GM12891 (cell line): Measurements from ENCODE around the gene CNTFR.

Source experiments
- DNase-seq: peaks from one replicate; pipeline ENCODE4 v3.0.0; 2011; ENCODE audit warnings: low spot score; ENCODE audit not compliant: insufficient read length
- FAIRE-seq: peaks from 2 replicates; lab custom pipeline; 2011; peaks lifted over from hg19 to GRCh38; lab: Jason Lieb, UNC
- PAX5 ChIP-seq: IDR thresholded peaks from 2 replicates; pipeline ENCODE4 v1.6.1; 2011; ENCODE audit warnings: low read length, moderate library complexity, mild to moderate bottlenecking; ENCODE audit not compliant: insufficient read depth, severe bottlenecking
- POLR2A ChIP-seq: IDR thresholded peaks from 2 replicates; pipeline ENCODE4 v1.6.1; 2011; ENCODE audit warnings: low read depth, low read length, control low read depth
- POLR2AphosphoS5 ChIP-seq: IDR thresholded peaks from 2 replicates; pipeline ENCODE4 v1.6.1; 2011; ENCODE audit warnings: low read depth, low read length, control low read depth
- POU2F2 ChIP-seq: IDR thresholded peaks from 2 replicates; pipeline ENCODE4 v1.6.1; 2011; ENCODE audit warnings: low read depth, mild to moderate bottlenecking, control low read depth, low read length, moderate library complexity
- SPI1 ChIP-seq: IDR thresholded peaks from 2 replicates; pipeline ENCODE4 v1.6.1; 2011; ENCODE audit warnings: low read depth, low read length, control low read depth
- TAF1 ChIP-seq: IDR thresholded peaks from 2 replicates; pipeline ENCODE4 v1.6.1; 2011; ENCODE audit warnings: low read depth, low read length, control low read depth

The CNTFR gene

DNA sequence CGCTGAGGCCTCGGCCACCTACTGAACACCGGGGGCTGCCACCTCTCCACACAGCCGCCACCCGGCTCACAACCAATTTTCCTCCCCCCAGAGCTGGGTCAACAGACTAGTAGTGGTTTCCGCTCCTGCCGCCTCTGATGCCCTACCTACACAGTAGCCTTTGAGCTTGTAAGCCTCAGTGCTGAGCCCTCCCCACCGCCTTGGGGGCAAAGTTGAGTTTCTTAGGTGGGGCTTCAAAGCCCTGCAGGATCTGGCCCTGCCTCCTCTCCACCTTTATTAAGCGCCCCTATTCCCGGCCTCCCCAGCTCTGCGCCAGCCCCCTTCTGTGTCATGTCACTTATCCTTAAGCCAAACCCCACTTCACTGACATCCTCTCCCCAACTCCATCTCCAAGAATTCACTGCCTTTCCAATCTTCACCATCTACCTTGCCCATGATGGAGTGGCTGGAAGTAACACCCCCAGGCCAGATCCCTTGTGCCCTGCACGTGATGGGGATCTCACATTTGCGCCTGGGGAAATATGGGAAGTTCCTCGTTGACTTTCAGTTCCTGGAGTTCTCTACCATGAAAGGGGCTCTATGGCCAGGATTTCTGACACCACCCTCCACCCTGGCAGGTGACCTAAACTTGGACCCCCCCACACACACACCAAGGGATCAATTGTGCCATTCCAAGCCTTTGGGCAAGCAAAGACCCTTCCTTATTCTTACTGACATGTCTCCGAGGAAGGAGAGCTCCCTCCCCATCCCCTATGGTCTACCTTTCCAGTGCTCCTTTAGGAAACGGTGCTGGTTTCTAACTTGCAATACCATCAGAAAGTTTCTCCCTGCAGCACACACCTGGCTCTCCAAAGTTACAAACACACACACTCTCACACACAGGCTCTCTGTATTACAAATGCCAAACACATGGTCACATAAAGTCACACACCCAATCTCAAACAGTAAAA is 2.7 kb upstream of the CNTFR start:
- DNase-seq (no peak), FAIRE-seq (no peak)
- TF ChIP-seq SPI1 (no peak), POLR2AphosphoS5 (no peak), TAF1 (no peak), PAX5 (no peak), POU2F2 (no peak), POLR2A (no peak)

DNA sequence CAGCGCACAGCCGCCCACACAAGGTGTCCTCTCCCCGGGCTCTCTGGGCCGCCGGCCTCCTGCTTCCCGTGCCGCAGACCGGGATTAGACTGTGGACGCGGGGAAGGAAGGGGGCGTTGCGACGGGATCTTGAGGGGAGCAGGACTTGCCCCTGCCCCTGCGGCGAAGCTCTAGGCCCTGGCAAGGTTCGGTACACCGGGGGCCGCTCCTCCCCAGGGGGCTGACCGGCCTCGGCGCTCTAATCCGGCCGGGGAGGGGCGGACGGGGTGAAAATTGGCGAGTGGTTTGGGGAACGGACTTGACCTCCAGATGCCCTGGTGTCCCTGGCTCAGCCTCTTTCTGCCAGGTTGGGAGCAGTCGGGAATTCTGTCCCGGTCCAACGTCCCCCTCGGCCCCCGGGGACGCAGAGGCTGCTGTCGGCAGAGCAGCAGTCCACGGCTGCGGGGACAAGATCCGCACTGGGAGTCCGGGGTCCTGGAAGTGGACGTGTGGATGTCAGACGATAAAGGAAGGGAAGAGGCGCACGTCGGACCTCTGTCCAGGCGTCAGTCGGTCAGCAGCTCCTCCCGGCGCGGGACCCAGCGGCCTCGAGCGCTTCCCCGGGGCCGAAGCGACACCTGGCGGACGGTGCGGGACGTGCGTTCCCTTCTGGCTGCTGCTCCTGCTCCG is 1.9 kb upstream of the CNTFR start:
- FAIRE-seq (peak; percentile 89), DNase-seq (peak; percentile 93)
- TF ChIP-seq TAF1 (no peak), POLR2A (no peak), POLR2AphosphoS5 (no peak), PAX5 (no peak), SPI1 (no peak), POU2F2 (no peak)

DNA sequence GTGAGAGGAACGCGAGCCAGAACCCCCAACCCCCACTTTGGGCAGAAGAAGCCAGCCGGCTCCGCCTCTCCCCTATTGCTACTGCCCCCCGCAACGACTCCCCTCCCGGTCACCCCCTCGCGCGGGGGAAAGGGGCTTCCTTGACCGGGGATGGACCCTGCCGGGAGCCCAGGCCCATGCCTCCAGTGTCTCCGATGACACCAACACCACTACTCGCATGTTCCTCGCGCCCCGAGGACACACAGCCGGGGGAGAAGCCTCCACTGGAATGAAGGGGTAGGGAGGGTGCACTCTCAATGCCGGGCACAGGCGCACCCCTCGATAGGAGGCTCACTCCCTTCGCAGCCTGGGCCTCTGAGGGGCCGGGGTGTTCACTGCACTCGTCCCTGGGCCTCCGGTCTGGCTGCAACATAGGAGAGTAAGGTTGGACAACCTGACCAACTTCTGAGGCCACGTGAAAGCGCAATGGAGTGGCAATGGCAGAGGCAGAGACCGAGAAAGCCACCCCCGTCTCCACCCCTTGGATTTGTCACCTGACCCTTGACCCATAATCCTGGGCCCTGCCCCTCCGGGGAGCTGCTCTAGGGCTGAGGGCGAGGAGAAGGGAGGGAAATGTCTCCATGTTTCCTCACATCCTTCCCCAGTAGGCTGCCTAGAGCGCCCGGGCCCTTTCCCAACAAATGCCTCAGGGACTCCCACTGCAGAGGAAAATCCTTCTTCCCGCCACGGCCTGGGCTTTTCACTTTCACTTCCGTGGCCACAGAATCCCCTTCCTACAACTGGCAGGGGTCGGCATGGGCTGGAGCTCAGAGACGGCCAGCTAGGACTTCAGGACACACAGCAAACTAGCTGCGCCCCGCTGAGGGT is 1.1 kb upstream of the CNTFR start:
- FAIRE-seq (no peak), DNase-seq (no peak)
- TF ChIP-seq POLR2A (no peak), POLR2AphosphoS5 (no peak), POU2F2 (no peak), PAX5 (no peak), SPI1 (no peak), TAF1 (no peak)

DNA sequence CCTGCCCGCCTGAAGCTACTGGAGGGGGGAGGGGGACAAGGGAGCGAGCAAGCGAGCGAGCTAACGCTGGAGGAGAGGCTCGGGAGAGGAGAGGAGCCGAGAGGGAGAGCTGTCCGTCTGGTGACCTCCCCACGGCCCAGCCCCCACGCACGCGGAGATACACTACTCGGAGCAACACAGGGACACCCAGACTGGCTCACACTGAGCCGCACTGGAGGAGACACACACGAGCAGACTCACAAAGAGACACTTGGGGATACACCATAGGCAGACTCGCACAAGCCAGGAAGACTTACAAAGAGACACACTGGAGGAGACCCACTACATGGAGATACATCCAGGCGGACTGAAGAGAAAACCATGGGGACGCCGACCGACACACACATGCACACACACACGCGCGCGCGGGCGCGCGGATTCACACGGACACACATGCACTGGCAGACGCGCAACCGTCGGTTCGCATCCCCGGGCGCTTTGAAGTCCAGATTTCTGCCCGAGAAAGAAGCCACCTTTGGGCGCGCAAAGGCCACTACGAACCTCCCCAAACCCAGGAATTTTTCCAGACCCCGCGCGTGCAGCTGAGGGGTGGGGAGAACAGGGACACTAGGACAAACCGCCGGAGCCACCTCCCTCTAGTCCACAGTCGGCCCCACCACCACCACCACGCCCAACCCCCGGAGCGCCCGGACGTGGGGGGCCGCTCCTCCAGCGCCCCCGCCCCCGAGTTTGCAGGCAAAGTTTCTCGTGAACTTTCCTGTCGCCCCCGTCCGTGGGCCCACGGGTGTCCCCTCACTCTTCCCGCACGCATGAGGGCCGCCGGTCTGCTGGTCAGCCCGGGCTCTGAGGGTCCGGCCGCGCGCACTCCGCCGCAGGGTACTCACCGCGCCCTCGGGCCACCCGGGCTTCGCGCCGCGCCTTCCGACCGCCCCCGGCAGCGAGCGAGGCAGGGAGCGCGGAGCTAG is 571 bp downstream of the CNTFR start:
- TF ChIP-seq PAX5 (no peak), POLR2A (no peak), TAF1 (no peak), POLR2AphosphoS5 (no peak), POU2F2 (no peak), SPI1 (no peak)
- FAIRE-seq (no peak), DNase-seq (no peak)

DNA sequence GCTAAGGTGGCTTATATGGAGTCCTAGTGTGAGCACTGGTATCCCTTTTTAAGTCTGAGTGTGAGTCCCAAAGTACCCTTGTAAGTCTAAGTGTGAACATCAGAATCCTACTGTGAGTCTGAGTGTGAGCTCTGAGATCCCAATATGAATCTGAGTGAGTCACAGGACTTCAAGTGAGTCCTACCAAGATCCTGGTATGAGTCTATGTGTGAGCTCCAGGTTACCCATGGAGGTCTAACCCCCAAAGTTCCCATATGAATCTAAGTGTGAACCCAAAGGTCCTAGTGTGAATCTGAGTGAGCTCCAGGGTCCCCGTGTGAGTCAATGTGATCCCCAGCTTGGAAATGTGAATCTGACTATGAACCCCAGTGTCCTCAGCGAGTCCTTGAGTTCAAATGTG is 2.3 kb downstream of the CNTFR start:
- no peak for TF ChIP-seq PAX5
- TF ChIP-seq TAF1, result no peak
- TF ChIP-seq POLR2A, result no peak
- TF ChIP-seq SPI1, result no peak
- no peak for TF ChIP-seq POU2F2
- no peak for TF ChIP-seq POLR2AphosphoS5
- DNase-seq, result no peak
- no peak for FAIRE-seq

DNA sequence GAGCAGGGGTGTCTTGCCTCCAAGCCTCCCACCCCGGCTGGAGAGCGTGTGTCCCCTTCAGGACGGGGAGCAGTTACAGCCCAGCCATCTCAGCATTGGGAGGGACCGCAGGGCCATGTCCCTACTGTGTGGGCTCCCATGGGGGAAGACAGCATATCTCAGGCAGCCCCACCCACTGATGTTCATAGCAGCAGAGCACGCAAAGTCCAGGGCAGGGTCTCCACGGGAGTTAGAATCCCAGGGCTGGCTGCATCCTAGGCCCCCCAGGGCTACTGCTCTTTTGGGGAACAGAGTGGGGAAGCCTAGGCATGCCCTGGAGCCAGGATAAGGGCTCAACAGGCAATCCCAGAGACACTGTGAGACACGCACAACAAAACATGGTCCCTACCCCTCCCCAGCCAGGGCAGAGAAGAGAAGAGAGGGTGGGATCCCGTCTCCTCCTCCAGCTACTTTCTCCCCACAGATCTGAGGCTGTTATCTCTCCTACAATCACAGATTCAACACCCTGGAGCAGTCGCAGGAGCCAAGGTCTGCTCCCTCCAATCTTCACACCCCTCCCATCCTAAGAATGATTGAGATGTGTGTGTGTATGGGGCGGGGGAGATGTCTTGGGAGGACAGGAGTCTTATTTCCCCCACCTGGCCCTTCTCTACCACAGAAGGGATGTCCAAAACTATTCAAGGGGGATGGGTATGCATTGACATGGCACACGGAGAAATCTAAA is 3.4 kb downstream of the CNTFR start:
- FAIRE-seq, result no peak

DNA sequence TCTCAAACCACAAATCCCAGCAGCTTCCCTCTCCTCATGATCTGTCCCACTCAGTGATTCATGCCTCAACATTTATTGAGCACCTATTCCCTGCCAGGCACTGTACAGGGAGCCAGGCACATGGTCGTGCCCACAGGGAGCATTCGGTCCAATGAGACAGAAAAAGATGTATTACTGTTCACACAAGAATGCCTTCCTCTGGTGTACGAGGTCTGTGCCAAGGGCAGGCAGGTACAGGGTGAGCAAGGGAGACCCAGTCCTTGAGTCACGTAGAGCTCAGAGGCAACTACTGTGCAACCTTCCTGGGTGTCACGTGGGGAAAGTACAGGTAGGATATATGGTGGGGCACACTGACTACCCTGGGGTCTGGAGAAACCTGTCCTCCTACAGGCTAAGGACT is 4.6 kb downstream of the CNTFR start:
- no peak for FAIRE-seq
- TF ChIP-seq POLR2AphosphoS5, result no peak
- no peak for TF ChIP-seq PAX5
- no peak for TF ChIP-seq POLR2A
- no peak for TF ChIP-seq TAF1
- no peak for TF ChIP-seq POU2F2
- TF ChIP-seq SPI1, result no peak
- DNase-seq, result no peak

More for the DNA sequence above, 3.4 kb downstream of the CNTFR start:
- DNase-seq, result no peak
- no peak for TF ChIP-seq SPI1
- TF ChIP-seq TAF1, result no peak
- TF ChIP-seq POLR2A, result no peak
- no peak for TF ChIP-seq POLR2AphosphoS5
- TF ChIP-seq POU2F2, result no peak
- TF ChIP-seq PAX5, result no peak

DNA sequence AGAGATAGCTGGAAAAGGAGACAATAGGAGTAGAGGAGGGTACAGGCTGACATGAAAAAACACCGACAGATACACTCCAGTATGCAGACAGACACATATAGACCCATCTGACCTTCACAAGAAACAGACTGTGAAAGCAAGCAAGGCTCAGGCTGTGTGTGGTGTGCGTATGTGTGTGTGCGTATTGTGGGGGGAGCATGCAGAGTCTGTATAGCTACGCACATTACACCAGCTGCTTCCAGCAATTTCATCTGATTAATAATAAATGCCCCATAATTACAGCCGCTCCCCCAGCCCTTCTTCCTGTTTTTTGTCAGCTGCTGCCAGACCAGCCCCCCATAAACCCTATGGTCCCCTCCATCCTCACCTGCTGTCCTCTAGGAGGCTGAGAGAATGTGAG is 6.7 kb downstream of the CNTFR start:
- DNase-seq, result no peak
- TF ChIP-seq SPI1 (no peak), POLR2A (no peak), TAF1 (no peak), POU2F2 (no peak), POLR2AphosphoS5 (no peak), PAX5 (no peak)
- FAIRE-seq, result no peak
